ENCODE data around the gene PKD1.
"Not testable (repeated sequence)": the region's sequence is repeated elsewhere in the genome, so short reads cannot be mapped to it uniquely, and the experiment has no call there.

GRCh38 chr16:2097689-2098088 lies 38.0 kb downstream of the PKD1 start:
- not testable (repeated sequence) for TF ChIP-seq CTCF (IDR thresholded peaks at IDR 0.05); POLR2AphosphoS5 (IDR thresholded peaks at IDR 0.05); EP300 (IDR thresholded peaks at IDR 0.05); POLR2A (IDR thresholded peaks at IDR 0.05; ENCODE audit: low read depth)
